PC-3 (cell line): ENCODE measurements around the gene POLR2M. TPM values are rescaled to one million over a fixed set of nuclear protein-coding genes. Genes with fewer than 3 reads are reported as not detected.
A peak's percentile ranks its signal among the peaks of the same experiment; 100 is the strongest.

Source experiments
- ATAC-seq: fragments of 200-7000 bp; cut with Tn5 transposase; 2 replicates; pipeline ENCODE4 v1.9.1; 2020; ENCODE audit warnings: mild to moderate bottlenecking, moderate library complexity
- BruUV-seq: library from RNA; stranded (reverse); fragments of 400-500 nt; replicated peaks from 2 replicates; lab custom pipeline; 2021; lab: Mats Ljungman, UMichigan
- CTCF ChIA-PET: fragments of 300-600 bp; sonication (Branson Sonifier 250); formaldehyde crosslinking; loops from one replicate; lab custom pipeline; 2022; ENCODE audit warnings: antibody characterized with exemption; lab: Charles Lee
- POLR2A ChIA-PET: fragments of 300-600 bp; sonication (Branson Sonifier 250); formaldehyde crosslinking; loops from one replicate; lab custom pipeline; 2022; ENCODE audit warnings: antibody characterized with exemption; ENCODE audit not compliant: unreplicated experiment; lab: Charles Lee
- DNase-seq: peaks from one replicate; pipeline ENCODE4 v3.0.0-alpha.2; 2015
- H2AFZ ChIP-seq: fragments of 300-600 bp; sonication (generic); 2 replicates; pipeline ENCODE4 v1.6.0; 2016; ENCODE audit warnings: antibody characterized with exemption, low read length
- H3F3A ChIP-seq: fragments of 300-600 bp; sonication (generic); one replicate; pipeline ENCODE4 v1.6.0; 2017; ENCODE audit warnings: antibody characterized with exemption, low read length, control low read depth, mild to moderate bottlenecking; ENCODE audit not compliant: unreplicated experiment
- H3K27ac ChIP-seq: fragments of 300-600 bp; sonication (generic); 2 replicates; pipeline ENCODE4 v1.5.1; 2016; ENCODE audit warnings: mild to moderate bottlenecking, low read length
- H3K27me3 ChIP-seq: fragments of 300-600 bp; sonication (generic); 2 replicates; pipeline ENCODE4 v1.6.1; 2016; ENCODE audit warnings: low read length, mixed read lengths
- H3K36me3 ChIP-seq: fragments of 300-600 bp; sonication (generic); 2 replicates; pipeline ENCODE4 v1.6.1; 2016; ENCODE audit warnings: low read depth, mixed run types, low read length, mixed read lengths
- H3K4me1 ChIP-seq: fragments of 300-600 bp; sonication (generic); 2 replicates; pipeline ENCODE4 v1.5.1; 2016; ENCODE audit warnings: low read length; ENCODE audit not compliant: insufficient read depth
- H3K4me2 ChIP-seq: fragments of 300-600 bp; sonication (generic); 2 replicates; pipeline ENCODE4 v1.6.0; 2016; ENCODE audit warnings: low read length
- H3K4me3 ChIP-seq: fragments of 300-600 bp; sonication (generic); 2 replicates; pipeline ENCODE4 v1.5.1; 2016; ENCODE audit warnings: mild to moderate bottlenecking, low read length, mixed read lengths
- H3K79me2 ChIP-seq: fragments of 300-600 bp; sonication (generic); 2 replicates; pipeline ENCODE4 v1.6.1; 2017; ENCODE audit warnings: low read length, mixed read lengths
- H3K9ac ChIP-seq: fragments of 300-600 bp; sonication (generic); 2 replicates; pipeline ENCODE4 v1.6.0; 2016; ENCODE audit warnings: mild to moderate bottlenecking, low read length
- H3K9me2 ChIP-seq: fragments of 300-600 bp; sonication (generic); replicated peaks from 2 replicates; pipeline ENCODE4 v1.6.1; 2016; ENCODE audit warnings: mixed run types, low read length, mixed read lengths
- H3K9me3 ChIP-seq: fragments of 300-600 bp; sonication (generic); 2 replicates; pipeline ENCODE4 v1.6.1; 2016; ENCODE audit warnings: low read length, mixed read lengths
- H4K20me1 ChIP-seq: fragments of 300-600 bp; sonication (generic); 2 replicates; pipeline ENCODE4 v1.6.1; 2016; ENCODE audit warnings: low read length, mixed read lengths
- EZH2 ChIP-seq: fragments of 300-600 bp; sonication (generic); IDR thresholded peaks from one replicate; pipeline ENCODE4 v1.6.1; 2017; ENCODE audit warnings: antibody characterized with exemption, mild to moderate bottlenecking, low read length; ENCODE audit not compliant: unreplicated experiment
- EZH2phosphoT487 ChIP-seq: fragments of 300-600 bp; sonication (generic); IDR thresholded peaks from 2 replicates; pipeline ENCODE4 v1.6.1; 2018; ENCODE audit warnings: mild to moderate bottlenecking, antibody characterized with exemption, low read length, borderline replicate concordance
- intact Hi-C: fragments of 100-400 bp; cut with micrococcal nuclease; formaldehyde crosslinking; loops from 2 replicates; pipeline ENCODE4 v1.9.0; 2023
- total RNA-seq: library from RNA; depleted of rRNA; stranded (reverse); fragments of >200 nt; gene quantifications from 2 replicates; pipeline ENCODE4 v1.2.3, GENCODE V29; 2014; rRNA removed
- TF ChIP-seq, protein P1 (sequence below): fragments of 300-600 bp; sonication (generic); conservative IDR thresholded peaks from 2 replicates; pipeline ENCODE4 v1.5.1; 2017; ENCODE audit warnings: antibody characterized with exemption, low read depth, mild to moderate bottlenecking, low read length

POLR2M gene
- total RNA-seq, 1 experiment from 2014 or later: 487 TPM

DNA sequence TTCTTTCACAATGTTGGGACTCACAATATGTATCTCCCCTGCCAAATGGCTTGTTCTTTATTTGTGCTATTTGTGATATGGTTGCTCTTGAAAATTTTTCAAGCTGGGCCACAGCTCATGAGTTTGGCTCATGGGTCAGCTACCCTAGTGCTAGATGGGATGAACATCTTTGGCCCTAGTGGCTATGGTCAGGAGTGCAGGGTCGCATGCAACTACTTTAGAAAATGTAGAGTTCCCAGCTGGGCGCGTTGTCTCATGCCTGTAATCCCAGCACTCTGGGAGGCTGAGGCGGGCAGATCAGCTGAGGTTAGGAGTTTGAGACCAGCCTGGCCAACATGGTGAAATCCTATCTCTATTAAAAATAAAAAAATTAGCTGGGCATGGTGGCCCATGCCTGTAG, 55.8 kb downstream of the POLR2M start:
- CTCF ChIA-PET: no interaction called here

DNA sequence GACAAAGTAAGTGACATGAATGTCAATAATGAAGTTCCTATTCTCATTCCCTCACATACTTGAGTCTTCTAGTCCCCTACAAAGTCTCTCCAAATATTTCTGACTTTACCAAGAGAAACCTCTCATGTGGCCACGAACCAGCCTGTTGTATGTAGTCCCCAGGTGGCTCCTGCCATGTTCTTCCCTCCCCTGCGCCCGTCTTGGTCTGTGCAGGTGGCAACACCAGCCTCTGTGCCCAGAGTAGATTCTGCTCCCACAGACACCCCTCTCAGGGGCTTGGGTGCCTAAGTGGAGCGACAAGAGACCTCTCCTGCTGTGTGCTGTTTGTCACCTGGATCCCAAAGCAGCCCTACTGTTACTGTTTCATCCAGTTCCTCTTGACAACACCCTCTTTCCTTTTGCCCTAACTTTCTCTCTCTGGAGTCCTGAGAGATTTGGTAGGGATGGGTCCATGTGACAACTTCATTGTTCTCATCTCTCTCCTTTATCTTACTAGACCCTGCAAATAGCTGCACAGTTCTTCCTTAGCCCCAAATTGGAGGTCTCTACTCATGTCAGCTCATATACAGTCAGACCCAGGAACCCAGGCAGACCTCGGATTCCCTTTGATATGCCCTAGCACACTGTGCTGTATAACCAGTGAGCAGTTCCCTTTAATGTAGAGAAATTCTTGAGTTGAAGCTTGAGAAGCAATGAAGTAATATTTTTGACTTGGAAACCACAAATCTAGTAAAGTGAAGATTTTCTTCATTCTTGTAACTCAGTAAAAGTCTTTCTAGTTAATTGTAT, 56.9 kb downstream of the POLR2M start:
- BruUV-seq: no TSS peak
- Histone ChIP-seq H3K9me2 (no peaks in the 10 kb centered on the region), H3K4me1 (no peaks in the 10 kb centered on the region), H3K27me3 (no peaks in the 10 kb centered on the region), H3K79me2 (no peaks in the 10 kb centered on the region), H2AFZ (no peak overlapping the region), H3K36me3 (no peaks in the 10 kb centered on the region), H3K27ac (no peak overlapping the region), H4K20me1 (no peaks in the 10 kb centered on the region), H3K4me2 (no peak overlapping the region), H3K4me3 (no peak overlapping the region), H3F3A (no peaks in the 10 kb centered on the region), H3K9me3 (no peaks in the 10 kb centered on the region), H3K9ac (no peak overlapping the region)
- intact Hi-C loops: no loop called here
- POLR2A ChIA-PET: no interaction called here
- no peak for TF ChIP-seq EZH2
- no peak for TF ChIP-seq EZH2phosphoT487
- TF ChIP-seq, protein P1, sequence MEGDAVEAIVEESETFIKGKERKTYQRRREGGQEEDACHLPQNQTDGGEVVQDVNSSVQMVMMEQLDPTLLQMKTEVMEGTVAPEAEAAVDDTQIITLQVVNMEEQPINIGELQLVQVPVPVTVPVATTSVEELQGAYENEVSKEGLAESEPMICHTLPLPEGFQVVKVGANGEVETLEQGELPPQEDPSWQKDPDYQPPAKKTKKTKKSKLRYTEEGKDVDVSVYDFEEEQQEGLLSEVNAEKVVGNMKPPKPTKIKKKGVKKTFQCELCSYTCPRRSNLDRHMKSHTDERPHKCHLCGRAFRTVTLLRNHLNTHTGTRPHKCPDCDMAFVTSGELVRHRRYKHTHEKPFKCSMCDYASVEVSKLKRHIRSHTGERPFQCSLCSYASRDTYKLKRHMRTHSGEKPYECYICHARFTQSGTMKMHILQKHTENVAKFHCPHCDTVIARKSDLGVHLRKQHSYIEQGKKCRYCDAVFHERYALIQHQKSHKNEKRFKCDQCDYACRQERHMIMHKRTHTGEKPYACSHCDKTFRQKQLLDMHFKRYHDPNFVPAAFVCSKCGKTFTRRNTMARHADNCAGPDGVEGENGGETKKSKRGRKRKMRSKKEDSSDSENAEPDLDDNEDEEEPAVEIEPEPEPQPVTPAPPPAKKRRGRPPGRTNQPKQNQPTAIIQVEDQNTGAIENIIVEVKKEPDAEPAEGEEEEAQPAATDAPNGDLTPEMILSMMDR: no peak
- no peak for DNase-seq
- ATAC-seq: no peak
- CTCF ChIA-PET: no interaction called here

More for the DNA sequence above, 55.8 kb downstream of the POLR2M start:
- no peak overlapping the region for H3K27ac ChIP-seq
- no peaks in the 10 kb centered on the region for H3K9me2 ChIP-seq
- no peak overlapping the region for H2AFZ ChIP-seq
- H3K9me3 ChIP-seq: no peaks in the 10 kb centered on the region
- DNase-seq (no peak), ATAC-seq (no peak)
- no peaks in the 10 kb centered on the region for H4K20me1 ChIP-seq
- no TSS peak for BruUV-seq
- no peak overlapping the region for H3K4me3 ChIP-seq
- no peak overlapping the region for H3K4me2 ChIP-seq
- no peaks in the 10 kb centered on the region for H3K79me2 ChIP-seq
- intact Hi-C loops: no loop called here
- POLR2A ChIA-PET: no interaction called here
- H3F3A ChIP-seq: no peaks in the 10 kb centered on the region
- no peaks in the 10 kb centered on the region for H3K4me1 ChIP-seq
- no peaks in the 10 kb centered on the region for H3K27me3 ChIP-seq
- TF ChIP-seq, protein P1: 0 out of 2 replicates have a peak, but pooled peaks have one; percentile 13
- no peak for TF ChIP-seq EZH2phosphoT487
- no peaks in the 10 kb centered on the region for H3K36me3 ChIP-seq
- H3K9ac ChIP-seq: no peak overlapping the region

Other genes with a start within 250 kb of the POLR2M start
- gene MYZAP, start 114.8 kb upstream of the POLR2M start, total RNA-seq: 3.5 and 6.0 TPM in 2 replicates